ENCODE results near the gene KMT2C.
"Not testable (repeated sequence)": the region's sequence is repeated elsewhere in the genome, so short reads cannot be mapped to it uniquely, and the experiment has no call there.

KMT2C gene

GRCh38 chr7:152313217-152313616 lies 122.6 kb downstream of the KMT2C start:
- no peak for DNase-seq (ENCODE audit: low spot score)

GRCh38 chr7:152312316-152312715 lies 123.5 kb downstream of the KMT2C start:
- no peak for DNase-seq (ENCODE audit: low spot score)

- DNase-seq (ENCODE audit: low spot score): no peak
These were observed 127.9 kb downstream of the KMT2C start for GRCh38 chr7:152307902-152308301.

DNA sequence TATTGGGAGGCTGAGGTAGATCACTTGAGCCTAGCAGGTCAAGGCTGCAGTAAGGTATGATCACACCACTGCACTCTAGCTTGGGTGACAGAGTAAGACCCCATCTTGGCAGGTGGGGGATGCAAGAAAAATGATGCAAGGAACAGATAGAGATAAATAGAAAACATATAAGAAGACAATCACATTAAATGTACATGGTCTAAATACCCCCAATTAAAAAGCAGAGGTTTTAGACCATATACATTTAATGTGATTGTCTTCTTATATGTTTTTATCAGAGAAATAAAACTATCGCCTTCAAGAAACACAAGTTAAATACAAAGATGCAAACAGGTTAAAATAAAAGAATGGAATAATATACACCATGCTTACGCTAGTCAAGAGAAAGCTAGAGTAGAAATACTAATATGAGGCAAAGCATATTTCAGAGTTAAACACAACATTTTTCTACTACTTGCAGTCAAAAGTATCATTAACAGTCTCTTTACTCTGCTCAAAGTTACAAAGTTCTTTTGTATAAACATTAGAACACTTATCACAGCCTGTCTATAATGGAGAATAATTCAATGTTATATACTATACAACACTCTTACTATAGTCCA lies 136.2 kb downstream of the KMT2C start:
- not testable (repeated sequence) for DNase-seq (ENCODE audit: low spot score)

GRCh38 chr7:152292897-152293296 lies 142.9 kb downstream of the KMT2C start:
- DNase-seq (ENCODE audit: low spot score): no peak

GRCh38 chr7:152286972-152287371 lies 148.8 kb downstream of the KMT2C start:
- DNase-seq (ENCODE audit: low spot score): not testable (repeated sequence)

DNA sequence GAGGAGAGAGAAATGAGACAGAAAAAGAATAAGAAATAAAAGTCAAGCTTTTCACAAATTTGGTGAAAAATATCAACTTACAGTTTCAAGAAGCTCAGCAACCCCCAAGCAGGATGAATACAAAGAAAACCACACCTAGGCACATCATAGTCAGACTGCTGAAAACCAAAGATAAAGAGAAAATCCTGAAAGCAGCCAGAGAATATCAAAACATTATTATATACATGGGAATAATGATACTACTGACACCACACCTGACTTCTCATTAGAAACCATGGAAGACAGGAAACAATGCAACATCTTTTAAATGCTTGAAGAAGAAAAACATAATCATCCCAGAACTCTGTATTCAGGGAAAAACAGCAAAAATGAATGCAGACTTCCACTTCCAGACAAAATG lies 149.6 kb downstream of the KMT2C start:
- not testable (repeated sequence) for DNase-seq (ENCODE audit: low spot score)

- DNase-seq (ENCODE audit: low spot score): not testable (repeated sequence)
These were observed 150.8 kb downstream of the KMT2C start for GRCh38 chr7:152284998-152285397.

- not testable (repeated sequence) for DNase-seq (ENCODE audit: low spot score)
These were observed 158.1 kb downstream of the KMT2C start for GRCh38 chr7:152277687-152278086.

GRCh38 chr7:152270427-152270826 lies 165.4 kb downstream of the KMT2C start:
- DNase-seq (ENCODE audit: low spot score): not testable (repeated sequence)

- DNase-seq (ENCODE audit: low spot score): not testable (repeated sequence)
These were observed 168.9 kb downstream of the KMT2C start for GRCh38 chr7:152266859-152267258.

- not testable (repeated sequence) for DNase-seq (ENCODE audit: low spot score)
These were observed 170.9 kb downstream of the KMT2C start for GRCh38 chr7:152264915-152265314.

GRCh38 chr7:152262146-152262545 lies 173.7 kb downstream of the KMT2C start:
- DNase-seq (ENCODE audit: low spot score): not testable (repeated sequence)

DNA sequence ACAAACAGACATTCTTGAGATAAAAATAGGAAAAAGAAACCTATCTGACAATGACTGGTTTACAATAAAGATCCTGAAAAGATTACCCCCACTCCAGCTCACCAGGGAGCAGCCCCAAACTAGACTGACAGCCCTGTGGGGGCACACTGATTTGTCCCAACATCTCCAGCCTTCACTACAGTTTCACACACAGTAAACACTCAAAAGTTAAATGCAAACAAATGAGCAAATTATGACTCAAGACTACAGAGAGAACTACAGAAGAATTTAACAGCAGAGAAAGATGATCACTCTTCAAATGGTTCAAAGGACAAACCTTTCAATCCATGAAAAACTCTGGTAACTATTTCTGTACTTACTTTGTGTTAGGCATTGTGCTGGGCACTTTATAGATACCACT lies 176.2 kb downstream of the KMT2C start:
- DNase-seq (ENCODE audit: low spot score): not testable (repeated sequence)

GRCh38 chr7:152247851-152248250 lies 188.0 kb downstream of the KMT2C start:
- DNase-seq (ENCODE audit: low spot score): not testable (repeated sequence)

DNA sequence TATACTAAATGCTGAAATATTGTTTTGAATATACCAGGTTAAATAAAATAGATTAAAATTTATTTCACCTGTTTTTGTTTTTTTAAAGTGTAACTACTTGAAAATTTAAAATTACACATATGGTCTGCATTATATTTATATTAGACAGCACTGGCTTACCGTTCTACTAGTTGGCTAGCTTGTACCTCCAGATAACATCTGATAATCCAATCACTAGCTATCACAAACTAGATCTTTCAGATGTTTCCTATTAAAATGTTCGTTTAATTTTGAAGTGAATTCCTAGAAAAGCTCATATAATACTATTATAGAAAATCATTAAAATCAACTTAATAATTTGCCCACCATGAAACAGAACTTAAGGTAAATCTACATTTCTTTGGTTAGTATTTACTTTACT lies 190.4 kb downstream of the KMT2C start:
- DNase-seq (ENCODE audit: low spot score): not testable (repeated sequence)

DNA sequence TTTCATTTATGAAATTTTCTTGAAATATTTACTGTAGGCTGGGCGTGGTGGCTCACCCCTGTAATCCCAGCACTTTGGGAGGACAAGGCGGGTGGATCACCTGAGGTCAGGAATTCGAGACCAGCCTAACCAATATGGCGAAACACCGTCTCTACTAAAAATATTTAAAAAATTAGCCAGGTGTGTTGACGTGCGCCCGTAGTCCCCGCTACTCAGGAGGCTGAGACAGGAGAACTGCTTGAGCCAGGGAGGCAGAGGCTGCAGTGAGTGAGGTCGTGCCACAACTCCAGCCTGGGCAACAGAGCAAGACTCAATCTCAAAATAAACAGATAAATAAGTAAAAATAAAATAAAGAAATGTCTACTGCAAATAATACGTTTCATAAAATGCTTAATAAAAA lies 192.3 kb downstream of the KMT2C start:
- DNase-seq (ENCODE audit: low spot score): not testable (repeated sequence)

GRCh38 chr7:152241301-152241700 lies 194.5 kb downstream of the KMT2C start:
- not testable (repeated sequence) for DNase-seq (ENCODE audit: low spot score)

- DNase-seq (ENCODE audit: low spot score): not testable (repeated sequence)
These were observed 199.5 kb downstream of the KMT2C start for GRCh38 chr7:152236306-152236705.

- DNase-seq (ENCODE audit: low spot score): not testable (repeated sequence)
These were observed 201.4 kb downstream of the KMT2C start for GRCh38 chr7:152234421-152234820.

DNA sequence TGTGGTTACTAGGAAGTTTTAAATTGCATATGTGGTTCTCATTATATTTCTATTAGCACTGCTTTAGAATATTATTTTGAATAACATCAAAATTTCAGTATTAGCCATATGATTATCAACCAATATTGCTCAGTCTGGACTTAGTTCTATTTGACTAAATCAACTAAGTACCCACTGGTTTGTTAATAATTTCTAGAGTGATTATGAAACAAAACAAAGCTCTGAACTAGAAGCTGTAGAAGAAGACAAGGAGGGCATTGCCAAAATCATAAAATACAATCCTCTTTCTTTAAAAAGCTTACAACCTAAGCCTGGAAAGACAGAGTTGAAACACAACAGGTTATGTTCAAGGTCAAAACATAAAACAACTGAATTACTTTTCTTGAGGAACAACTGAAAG lies 204.7 kb downstream of the KMT2C start:
- no peak for DNase-seq (ENCODE audit: low spot score)

DNA sequence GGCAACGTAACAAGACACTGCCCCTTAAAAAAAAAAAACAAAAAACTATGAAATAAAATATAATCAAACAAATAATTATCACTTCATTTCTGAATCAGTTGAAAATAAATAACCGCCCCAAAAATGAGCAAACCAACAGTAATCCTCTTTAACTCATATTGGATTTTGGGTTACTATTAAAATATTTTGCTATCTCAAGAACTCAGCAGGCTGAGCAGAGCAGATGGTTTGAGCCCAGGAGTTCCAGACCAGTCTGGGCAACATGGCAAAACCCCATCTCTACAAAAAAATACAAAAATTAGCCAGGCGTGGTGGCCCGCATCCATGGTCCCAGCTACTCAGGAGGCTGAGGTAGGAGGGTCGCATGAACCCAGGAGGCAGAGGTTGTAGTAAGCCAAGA lies 216.2 kb downstream of the KMT2C start:
- not testable (repeated sequence) for DNase-seq (ENCODE audit: low spot score)

GRCh38 chr7:152208766-152209165 lies 227.0 kb downstream of the KMT2C start:
- not testable (repeated sequence) for DNase-seq (ENCODE audit: low spot score)

GRCh38 chr7:152204417-152204816 lies 231.4 kb downstream of the KMT2C start:
- not testable (repeated sequence) for DNase-seq (ENCODE audit: low spot score)

Data from SW480 (cell line).